ENCODE results near the gene WDR89. TPM values are rescaled to one million over a fixed set of nuclear protein-coding genes. Genes with fewer than 3 reads are reported as not detected.

WDR89 gene
- total and polyA plus RNA-seq, 2 experiments from 2014 or later = 21.5 to 31.8 TPM

GRCh38 chr14:63551332-63551731, 90.3 kb downstream of the WDR89 start:
- no peak overlapping the region for H3K4me2 ChIP-seq
- H2AFZ ChIP-seq = peak overlapping the region; percentile 15; the same call in 1 of the 2 replicates
- no peaks in the 10 kb centered on the region for H3F3A ChIP-seq (replicated peaks; ENCODE audit: low read depth)
- no peaks in the 10 kb centered on the region; the same call in 2 of the 3 replicates for H3K9me3 Mint-ChIP-seq
- H3K79me2 ChIP-seq (replicated peaks; ENCODE audit: insufficient read depth) = no peaks in the 10 kb centered on the region
- no peak overlapping the region for H3K27ac ChIP-seq (ENCODE audit: low read depth)
- no peaks in the 10 kb centered on the region for H3K36me3 Mint-ChIP-seq (ENCODE audit: low read depth)
- no peak for TF ChIP-seq ZNF114 (CRISPR knock-in tag; IDR thresholded peaks at IDR 0.05)
- no peak for TF ChIP-seq JUNB (IDR thresholded peaks at IDR 0.05; ENCODE audit: unreplicated experiment)
- TF ChIP-seq, protein P1, sequence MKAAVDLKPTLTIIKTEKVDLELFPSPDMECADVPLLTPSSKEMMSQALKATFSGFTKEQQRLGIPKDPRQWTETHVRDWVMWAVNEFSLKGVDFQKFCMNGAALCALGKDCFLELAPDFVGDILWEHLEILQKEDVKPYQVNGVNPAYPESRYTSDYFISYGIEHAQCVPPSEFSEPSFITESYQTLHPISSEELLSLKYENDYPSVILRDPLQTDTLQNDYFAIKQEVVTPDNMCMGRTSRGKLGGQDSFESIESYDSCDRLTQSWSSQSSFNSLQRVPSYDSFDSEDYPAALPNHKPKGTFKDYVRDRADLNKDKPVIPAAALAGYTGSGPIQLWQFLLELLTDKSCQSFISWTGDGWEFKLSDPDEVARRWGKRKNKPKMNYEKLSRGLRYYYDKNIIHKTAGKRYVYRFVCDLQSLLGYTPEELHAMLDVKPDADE (IDR thresholded peaks at IDR 0.05) = no peak
- TF ChIP-seq CTCF (conservative IDR thresholded peaks at IDR 0.05; ENCODE audit: low read depth in 2 of 2) = no peak
- no peak for TF ChIP-seq REST (IDR thresholded peaks at IDR 0.05; ENCODE audit: unreplicated experiment)
- TF ChIP-seq POLR2AphosphoS5 (IDR thresholded peaks at IDR 0.05; ENCODE audit: low read depth) = no peak
- no peak for TF ChIP-seq EZH2phosphoT487 (IDR thresholded peaks at IDR 0.05; ENCODE audit: unreplicated experiment)
- TF ChIP-seq ZNF462 (CRISPR knock-in tag; IDR thresholded peaks at IDR 0.05) = no peak
- no peak for TF ChIP-seq NANOG (IDR thresholded peaks at IDR 0.05; ENCODE audit: borderline replicate concordance)
- H3K4me1 ChIP-seq (ENCODE audit: insufficient read depth) = no peaks in the 10 kb centered on the region
- DNase-seq (ENCODE audit: low spot score) = no peak
- no peaks in the 10 kb centered on the region for H3K27me3 ChIP-seq (ENCODE audit: insufficient read depth)
- H3K4me3 ChIP-seq = no peak overlapping the region
- no peaks in the 10 kb centered on the region for H3K4me1 Mint-ChIP-seq
- no peaks in the 10 kb centered on the region for H3K36me3 ChIP-seq (ENCODE audit: insufficient read depth)
- no peak overlapping the region for H3K27ac Mint-ChIP-seq
- H3K4me3 Mint-ChIP-seq = no peak overlapping the region
- H4K20me1 ChIP-seq (replicated peaks; ENCODE audit: insufficient read depth) = no peaks in the 10 kb centered on the region
- no peaks in the 10 kb centered on the region for H3K9me2 ChIP-seq (ENCODE audit: insufficient read depth)
- no peaks in the 10 kb centered on the region for H3K27me3 Mint-ChIP-seq (ENCODE audit: insufficient read depth, low read depth, poor library complexity)
- ATAC-seq = no peak

Measured in GM23338 (cell line).